Right renal cortex interstitium (tissue), 3 donors: ENCODE results near the gene RPL6. TPM values are rescaled to one million over a fixed set of nuclear protein-coding genes. Genes with fewer than 3 reads are reported as not detected.

Experiments used
- DNase-seq, 3 donors: peaks; one replicate each; pipeline ENCODE4 v3.0.0-alpha.2; 2013; ENCODE audit warnings: low read depth in 3 of 3, low spot score in 2 of 3
- polyA plus RNA-seq, 3 donors: library from polyadenylated mRNA; unstranded; fragments of 120-200 nt; gene quantifications; one replicate each; pipeline ENCODE4 v1.2.1, GENCODE V29; 2013; ENCODE audit not compliant: insufficient read length in 3 of 3

The RPL6 gene
- polyA plus RNA-seq, 3 donors, result 2,445 to 2,563 (median 2,508) TPM

DNA sequence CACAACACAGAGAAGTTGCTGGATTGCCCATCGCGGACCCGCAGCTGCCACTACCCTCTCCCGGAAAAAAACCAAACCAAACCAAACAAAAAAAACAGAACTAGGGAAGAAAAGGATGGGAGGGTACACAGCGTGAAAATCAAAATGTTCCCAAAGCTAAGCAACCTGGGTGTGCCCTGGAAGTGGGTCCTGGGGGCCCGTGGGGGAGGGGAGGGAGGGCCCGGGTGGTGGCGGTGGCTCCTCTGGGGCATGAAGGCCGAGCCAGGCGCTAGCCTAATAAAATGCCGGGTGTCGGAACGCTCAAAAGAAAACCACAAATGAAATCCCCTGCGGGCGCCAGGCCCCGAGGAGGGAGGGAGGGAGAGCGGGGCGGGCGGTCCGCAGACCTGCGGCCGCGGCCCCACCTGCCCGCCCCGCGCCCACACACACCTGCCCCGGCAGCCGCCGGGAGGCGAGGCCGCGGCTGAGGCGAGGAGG, 28.0 kb downstream of the RPL6 start:
- DNase-seq, result peak in 2 of 3 donors; percentile 7 to 18

DNA sequence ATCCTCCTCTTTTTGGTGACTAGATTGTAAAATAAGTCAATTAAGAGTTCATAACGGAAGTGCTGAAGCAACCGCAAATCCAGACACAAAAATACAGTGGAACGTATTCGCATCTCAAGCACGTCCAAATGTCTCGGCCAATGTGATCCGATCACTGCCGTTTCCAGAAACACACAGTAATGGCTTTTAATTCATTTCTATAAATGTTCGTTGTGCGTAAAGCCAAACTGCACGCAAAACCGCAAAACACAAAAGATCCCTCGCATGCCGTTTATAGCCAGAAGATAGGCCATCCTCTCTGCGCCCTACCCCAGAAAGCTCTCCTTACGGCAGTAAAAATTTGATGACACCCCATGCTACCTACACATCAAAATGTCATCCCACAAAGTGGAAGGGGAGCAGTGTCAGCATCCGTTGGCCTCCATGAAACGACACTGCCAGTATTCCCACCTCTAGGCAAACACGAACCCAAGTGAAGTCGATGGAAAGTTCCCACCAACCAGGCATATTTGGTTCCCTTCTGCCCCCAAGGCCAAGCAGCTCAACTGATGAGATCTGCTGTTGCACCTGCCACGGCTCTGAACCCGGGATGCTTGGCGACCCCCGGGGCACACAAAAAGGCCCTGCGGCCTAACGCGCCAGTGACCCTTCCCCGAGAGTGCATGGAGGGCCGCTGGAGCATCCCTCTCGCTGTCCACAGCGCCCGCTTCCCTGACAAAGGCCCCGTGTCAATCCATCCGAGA, 28.6 kb downstream of the RPL6 start:
- DNase-seq, result peak in 1 of 3 donors; percentile 10

DNA sequence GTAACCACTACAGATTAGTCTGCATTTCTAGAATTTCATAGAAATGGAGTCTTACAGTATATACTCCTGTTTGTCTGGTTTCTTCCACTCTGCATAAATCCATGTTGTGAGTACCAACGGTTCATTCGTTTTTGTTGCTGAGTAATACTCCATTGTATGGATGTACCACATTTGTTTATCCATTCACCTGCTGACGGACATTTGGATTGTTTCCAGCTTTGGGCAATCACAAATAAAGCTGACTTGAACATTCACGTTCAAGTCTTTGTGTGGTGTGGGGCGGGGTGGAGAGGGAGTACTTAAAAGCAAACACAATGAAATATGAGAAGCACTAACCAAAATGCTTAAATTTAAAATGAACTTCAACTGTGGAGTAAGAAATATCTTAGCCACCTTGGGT, 34.3 kb downstream of the RPL6 start:
- no peak for DNase-seq

DNA sequence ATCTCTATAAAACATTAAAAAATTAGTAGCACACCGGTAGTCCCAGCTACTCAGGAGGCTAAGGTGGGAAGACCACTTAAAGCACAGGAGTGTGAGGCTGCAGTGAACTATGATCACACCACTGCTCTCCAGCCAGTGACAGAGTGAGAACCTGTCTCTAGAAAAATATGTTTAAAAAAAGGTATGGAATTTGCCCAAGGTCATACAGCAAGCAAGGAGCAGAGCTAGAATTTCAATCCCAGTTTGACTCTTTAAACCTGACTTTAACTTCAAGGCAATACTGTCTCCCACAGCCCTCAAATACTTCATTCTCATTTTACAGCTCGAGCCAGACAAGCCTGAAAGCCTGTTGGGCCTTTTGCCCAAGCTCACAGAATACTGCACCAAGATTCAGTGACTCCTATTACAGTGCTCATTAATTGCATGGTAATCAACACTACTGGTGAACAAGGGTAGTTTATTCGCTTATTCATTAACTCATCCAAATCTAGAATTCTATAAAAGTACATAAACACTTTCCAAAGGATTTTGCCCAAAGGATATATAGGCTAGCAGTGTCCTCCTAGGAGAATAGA, 35.2 kb downstream of the RPL6 start:
- no peak for DNase-seq

DNA sequence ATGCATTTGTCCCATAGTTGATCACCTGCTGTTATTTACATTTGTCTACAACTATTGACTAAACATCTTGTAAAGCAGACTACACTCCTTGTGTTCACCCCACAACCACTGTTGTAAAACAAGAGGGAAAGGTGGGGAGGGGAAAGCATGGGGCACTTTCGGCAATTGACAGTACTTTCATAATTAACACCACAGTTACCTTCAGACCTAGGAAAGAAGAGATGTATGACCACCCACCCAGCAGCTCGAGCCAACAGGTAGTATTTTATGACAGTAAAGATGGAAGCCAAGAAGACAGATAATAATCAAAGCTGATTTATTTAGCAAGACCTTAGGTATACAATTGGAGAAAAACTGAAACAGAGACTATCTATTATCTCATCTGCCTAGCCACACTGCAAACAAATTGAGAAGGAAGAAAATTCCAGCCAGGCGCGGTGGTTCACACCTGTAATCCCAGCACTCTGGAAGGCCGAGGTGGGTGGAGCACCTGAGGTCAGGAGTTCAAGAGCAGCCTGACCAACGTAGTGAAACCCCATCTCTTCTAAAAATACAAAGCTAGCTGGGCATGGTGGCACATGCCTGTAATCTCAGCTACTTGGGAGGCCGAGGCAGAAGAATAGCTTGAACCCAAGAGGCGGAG, 38.4 kb downstream of the RPL6 start:
- DNase-seq, result no peak

DNA sequence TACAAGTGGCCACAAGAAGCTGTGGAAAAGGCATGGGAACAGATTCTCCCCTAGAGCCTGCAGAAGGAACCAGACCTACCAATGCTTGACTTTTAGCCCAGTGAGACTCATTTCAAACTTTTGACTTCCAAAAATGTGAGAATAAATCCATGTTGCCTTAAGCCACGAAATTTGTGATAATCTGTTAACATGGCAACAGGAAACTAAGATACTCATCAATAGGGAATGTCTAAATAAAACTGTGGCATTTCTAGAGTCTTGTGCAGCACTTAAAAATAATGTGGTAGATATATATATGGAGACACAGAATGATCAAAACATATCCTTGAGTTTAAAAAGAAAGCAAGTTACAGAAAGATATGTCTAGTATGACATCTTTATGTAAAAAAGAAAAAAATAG, 39.2 kb downstream of the RPL6 start:
- no peak for DNase-seq

DNA sequence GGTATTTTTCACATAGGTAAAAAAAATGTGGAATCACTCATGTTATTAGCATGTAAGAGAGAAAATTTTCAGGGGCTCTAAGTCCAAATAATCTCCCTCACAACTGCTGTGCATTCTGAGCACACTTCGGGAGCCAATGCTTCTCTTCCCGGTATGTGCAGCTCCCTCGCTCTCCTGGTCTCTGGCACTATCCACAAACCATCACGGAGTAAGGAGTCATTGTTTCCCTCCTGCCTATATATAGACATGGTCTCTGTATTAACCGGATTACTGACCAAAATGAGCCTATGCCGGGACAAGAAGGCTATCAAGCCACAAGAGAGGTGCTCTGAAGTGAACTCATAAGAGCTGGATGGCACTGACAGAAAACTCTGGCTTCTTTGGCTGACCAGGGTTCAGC, 40.5 kb downstream of the RPL6 start:
- DNase-seq, result no peak

DNA sequence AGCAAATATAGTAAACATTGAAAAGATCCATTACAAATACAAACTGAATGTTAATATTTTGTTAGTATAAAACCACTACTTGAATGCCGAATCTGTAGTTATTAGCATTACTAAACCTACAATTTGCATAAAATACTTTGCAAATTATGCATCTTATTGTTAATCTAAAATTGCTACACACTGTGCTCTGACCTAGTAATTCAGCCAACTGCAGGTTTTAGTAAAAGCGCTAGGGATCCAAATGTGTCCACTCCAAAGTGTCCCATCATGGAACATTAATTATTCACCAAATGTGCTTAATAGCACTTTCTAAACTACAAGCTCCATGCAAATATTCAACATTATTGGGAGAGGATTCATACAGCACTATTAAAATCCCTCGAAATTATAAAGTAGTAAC, 41.4 kb downstream of the RPL6 start:
- DNase-seq, result no peak

DNA sequence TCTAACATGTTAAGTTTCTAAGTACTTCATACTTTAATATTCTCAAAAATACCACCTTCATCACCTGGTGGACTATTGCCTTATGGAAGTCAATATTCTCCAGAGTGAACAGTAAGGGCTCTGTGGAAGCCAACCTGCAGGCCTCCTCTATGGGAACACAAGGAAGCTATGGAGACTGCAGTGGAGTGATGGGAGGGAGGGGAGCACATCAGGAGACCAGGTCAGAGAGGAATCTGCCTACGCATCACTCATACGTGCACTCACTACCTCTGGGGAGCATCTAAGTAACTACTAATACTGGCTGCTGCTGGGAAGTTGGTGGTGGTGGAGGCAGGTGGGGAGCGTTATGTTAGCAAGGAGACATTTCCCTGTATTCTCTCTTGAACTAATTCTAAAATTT, 47.1 kb downstream of the RPL6 start:
- no peak for DNase-seq

DNA sequence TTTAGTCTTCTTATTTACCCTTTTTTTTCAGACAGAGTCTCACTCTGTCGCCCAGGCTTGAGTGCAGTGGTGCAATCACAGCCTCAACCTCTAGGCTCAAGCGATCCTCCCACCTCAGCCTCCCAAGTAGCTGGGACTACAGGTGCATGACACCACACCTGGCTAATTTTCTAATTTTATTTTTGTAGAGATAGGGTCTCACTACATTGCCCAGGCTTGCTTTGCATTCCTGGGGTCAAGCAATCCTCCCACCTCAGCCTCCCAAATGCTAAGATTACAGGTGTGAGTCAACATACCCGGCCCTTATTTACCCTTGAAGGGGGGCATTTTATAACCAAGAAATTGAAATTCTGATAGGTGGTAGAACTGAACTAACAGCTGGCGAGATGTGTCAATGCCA, 48.1 kb downstream of the RPL6 start:
- DNase-seq, result no peak

DNA sequence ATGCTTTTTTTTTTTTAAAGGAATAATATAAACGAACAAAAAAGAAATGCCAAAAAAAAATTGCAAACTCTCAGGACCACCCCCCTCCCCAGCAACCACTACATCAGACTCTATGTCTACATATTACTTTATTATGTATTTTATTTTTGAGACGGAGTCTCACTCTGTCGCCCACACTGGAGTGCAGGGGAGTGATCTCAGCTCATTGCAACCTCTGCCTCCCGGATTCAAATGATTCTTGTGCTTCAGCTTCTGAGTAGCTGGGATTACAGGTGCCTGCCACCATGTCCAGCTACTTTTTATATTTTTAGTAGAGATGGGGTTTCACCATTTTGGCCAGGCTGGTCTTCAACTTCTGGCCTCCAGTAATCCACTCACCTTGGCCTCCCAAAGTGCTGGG, 50.1 kb downstream of the RPL6 start:
- DNase-seq, result no peak

DNA sequence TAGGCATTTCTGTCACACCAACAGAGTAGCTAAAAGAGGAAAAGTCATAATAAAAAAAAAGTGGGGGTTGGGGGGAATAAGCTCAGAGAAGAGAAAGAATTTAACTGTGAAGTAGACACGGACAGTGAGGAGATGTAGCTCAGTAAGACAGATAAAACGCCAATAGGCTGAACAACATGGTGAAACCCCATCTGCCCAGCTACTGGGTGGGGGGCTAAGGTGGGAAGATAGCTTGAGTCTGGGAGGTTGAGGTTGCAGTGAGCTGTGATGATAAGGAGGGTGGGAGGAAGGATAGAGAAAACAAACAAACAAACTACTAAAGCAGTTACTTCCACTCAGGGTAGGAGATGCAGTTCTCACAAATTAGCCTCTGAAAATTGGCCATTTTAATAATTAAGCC, 52.2 kb downstream of the RPL6 start:
- no peak for DNase-seq

Other genes starting within 250 kb of the RPL6 start
- gene HECTD4, start 27.2 kb downstream of the RPL6 start, polyA plus RNA-seq, result 10 to 100 TPM; 36.9 to 39.6 (median 37.5) TPM
- gene PTPN11, start 9.3 kb upstream of the RPL6 start, polyA plus RNA-seq, result 10 to 100 TPM; 84.4 to 88.1 (median 85.8) TPM